DLD1 (cell line): ENCODE measurements around the gene PUM1.
"Not testable (repeated sequence)": the region's sequence is repeated elsewhere in the genome, so short reads cannot be mapped to it uniquely, and the experiment has no call there.

Experiments used
- in situ Hi-C: cut with HindIII; loops from 2 replicates; pipeline ENCODE4 v1.10.0; 2017; ENCODE audit warnings: low sequenced_read_pairs

Gene PUM1

GRCh38 chr1:31063631-31064030, 1.9 kb downstream of the PUM1 start:
- in situ Hi-C loops: no loop called here

DNA sequence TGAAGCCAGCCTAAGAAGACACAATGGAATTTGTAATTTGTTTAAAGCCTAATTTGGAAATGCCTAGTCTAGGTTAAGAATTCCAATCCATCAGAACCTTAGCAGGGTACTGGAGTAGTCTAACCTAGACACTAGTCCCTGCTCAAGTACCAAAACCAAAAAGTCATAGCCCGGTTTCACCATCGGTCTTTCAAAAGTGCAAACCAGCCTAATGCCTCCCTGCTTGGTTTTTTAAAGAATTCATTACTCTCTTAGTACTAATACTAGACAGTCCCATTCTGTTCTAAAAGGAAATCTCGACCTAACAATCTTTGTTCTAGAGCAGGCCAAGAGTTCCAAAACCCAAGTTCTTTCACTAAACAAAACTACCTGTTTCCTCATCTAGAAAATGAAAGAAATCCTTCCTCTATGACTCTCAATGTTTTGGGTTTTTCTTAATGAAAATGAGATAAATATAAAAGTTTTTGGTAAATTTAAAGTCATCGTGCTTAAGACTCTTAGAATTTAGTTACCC, 2.6 kb downstream of the PUM1 start:
- in situ Hi-C loops: no loop called here

- in situ Hi-C loops: not testable (repeated sequence)
These were observed 3.2 kb downstream of the PUM1 start for GRCh38 chr1:31062162-31062866.

DNA sequence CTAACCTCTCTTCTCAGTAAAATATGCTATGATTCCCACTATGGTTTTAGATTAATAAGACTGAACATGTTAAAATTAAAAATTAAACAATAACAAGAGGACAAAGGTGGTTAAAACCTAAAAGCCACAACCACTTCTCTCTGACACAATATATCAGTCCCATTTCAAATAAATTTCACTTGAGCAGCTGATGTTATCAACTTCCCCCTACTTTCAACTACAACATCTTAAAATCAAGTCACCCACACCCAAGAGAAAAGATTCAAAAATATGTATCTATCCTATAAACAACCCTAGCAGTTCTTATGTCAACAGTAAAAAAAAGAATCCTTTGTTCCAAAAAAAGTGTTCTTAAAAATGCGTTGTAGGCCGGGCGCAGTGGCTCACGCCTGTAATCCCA, 7.5 kb downstream of the PUM1 start:
- in situ Hi-C loops: no loop called here

DNA sequence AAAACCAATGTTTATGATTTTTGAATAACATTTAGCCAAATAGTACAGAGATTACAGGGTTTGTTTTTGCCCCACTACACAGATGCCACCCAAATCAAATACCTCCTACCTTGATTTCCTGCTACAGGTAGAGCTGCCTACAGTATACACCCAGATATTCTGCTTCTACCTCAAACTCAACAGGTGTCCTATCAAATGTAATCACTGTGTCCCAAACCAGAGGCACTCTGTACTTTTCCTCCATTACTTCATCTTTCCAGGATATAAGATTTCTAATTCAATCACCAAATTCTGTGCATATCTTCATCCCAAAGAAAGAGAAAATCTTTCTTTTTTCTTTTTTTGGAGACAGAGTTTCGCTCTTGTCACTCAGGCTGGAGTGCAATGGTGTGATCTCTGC, 9.6 kb downstream of the PUM1 start:
- in situ Hi-C loops: no loop called here

- in situ Hi-C loops: no loop called here
These were observed 10.0 kb downstream of the PUM1 start for GRCh38 chr1:31055501-31055900.

- in situ Hi-C loops: no loop called here
These were observed 10.5 kb downstream of the PUM1 start for GRCh38 chr1:31054958-31055481.

GRCh38 chr1:31054349-31054748, 11.2 kb downstream of the PUM1 start:
- in situ Hi-C loops: no loop called here

- in situ Hi-C loops: not testable (repeated sequence)
These were observed 12.9 kb downstream of the PUM1 start for GRCh38 chr1:31052613-31053012.

DNA sequence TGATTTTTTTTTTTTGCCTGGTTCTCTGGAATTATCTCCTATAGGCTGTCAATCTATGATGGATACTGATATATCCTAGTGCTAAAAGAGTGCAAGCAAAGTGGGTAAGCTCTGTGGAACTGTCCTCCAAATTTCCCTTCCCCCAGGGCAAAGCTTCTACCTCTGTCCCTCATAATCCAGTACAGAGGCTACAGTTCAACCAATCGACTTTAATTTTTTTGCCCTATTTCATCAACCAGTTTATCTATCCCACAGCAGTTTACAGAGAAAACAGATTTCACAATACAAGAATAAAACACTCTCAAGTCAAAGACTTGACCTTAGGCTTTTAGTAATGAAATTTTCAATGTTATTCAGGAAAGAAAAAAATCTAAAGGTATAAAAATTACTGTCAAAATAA, 13.9 kb downstream of the PUM1 start:
- in situ Hi-C loops: no loop called here

DNA sequence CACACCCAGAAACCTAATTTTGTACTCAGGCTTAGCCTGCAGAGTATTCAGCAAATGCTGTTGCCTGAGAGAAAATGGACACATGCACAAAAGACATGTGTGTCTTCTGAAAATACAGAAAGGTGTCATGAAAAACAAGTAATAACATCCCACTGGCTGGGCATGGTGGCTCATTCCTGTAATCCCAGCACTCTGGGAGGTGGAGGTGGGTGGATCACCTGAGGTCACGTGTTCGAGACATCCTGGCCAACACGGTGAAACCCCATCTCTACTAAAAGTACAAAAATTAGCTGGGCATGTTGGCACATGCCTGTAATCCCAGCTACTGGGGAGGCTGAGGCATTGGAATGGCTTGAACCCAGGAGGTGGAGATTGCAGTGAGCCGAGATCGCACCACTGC, 18.0 kb downstream of the PUM1 start:
- in situ Hi-C loops: not testable (repeated sequence)

- in situ Hi-C loops: no loop called here
These were observed 21.9 kb downstream of the PUM1 start for GRCh38 chr1:31043631-31044030.

DNA sequence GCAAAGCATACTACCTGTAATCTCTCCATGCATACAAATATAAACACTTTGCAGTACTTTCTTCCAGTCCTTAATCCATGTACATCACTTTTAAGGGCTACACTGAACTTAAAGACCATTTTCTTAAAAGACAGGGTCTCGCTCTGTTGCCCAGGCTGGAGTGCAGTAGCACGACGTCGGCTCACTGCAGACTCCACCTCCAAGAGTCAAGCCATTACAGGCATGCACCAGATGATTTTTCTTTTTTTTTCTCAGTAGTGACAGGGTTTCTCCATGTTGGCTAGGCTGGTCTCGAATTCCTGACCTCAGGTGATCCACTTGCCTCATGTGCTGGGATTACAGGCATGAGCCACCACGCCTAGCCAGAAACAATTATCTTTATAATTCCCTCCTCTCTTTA, 22.9 kb downstream of the PUM1 start:
- in situ Hi-C loops: no loop called here

GRCh38 chr1:31041529-31041928, 24.0 kb downstream of the PUM1 start:
- in situ Hi-C loops: no loop called here

GRCh38 chr1:31040038-31040437, 25.5 kb downstream of the PUM1 start:
- in situ Hi-C loops: no loop called here

DNA sequence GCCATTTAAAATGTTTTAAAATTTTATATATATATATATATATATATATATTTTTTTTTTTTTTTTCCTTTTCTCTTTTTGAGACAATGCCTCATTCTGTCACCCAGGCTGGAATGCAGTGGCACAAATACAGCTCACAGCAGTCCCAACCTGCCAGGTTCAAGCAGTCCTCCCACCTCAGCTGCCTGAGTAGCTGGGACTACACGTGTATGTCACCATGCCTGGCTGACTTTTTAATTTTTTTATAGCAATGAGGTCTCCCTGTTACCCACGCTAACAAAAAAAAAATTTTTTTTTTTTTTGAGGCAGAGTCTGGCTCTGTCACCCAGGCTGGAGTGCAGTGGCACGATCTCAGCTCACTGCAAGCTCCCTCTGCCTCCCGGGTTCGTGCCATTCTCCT, 26.6 kb downstream of the PUM1 start:
- in situ Hi-C loops: not testable (repeated sequence)

GRCh38 chr1:31038360-31038759, 27.2 kb downstream of the PUM1 start:
- in situ Hi-C loops: no loop called here

GRCh38 chr1:31036749-31037500, 28.6 kb downstream of the PUM1 start:
- in situ Hi-C loops: no loop called here

- in situ Hi-C loops: no loop called here
These were observed 31.9 kb downstream of the PUM1 start for GRCh38 chr1:31033598-31033997.

- in situ Hi-C loops: no loop called here
These were observed 33.3 kb downstream of the PUM1 start for GRCh38 chr1:31032266-31032665.

- in situ Hi-C loops: no loop called here
These were observed 34.0 kb downstream of the PUM1 start for GRCh38 chr1:31031330-31032143.
